HEK293 (cell line): ENCODE data around the gene DNAJC4.

Experiments
- CTCF ChIA-PET: fragments of 350-600 bp; formaldehyde crosslinking; extraction: SDS; loops from one replicate; lab custom pipeline; 2021; ENCODE audit warnings: antibody characterized with exemption; lab: Yijun Ruan, JAX
- POLR2A ChIA-PET: fragments of 300-600 bp; formaldehyde crosslinking; extraction: SDS; loops from one replicate; lab custom pipeline; 2020; ENCODE audit warnings: antibody characterized with exemption, inconsistent platforms; lab: Yijun Ruan, JAX
- H3K27ac ChIP-seq: fragments of 200-500 bp; sonication (Bioruptor generic); 2 replicates; pipeline ENCODE4 v1.5.1; 2014; ENCODE audit warnings: low read depth, low read length, control low read depth, inconsistent platforms; ENCODE audit errors: extremely low read depth
- H3K36me3 ChIP-seq, 2 experiments: fragments of 200-500 bp in 1 of 2; sonication (Bioruptor generic) in 1 of 2; 1 replicate in 1 of 2; 2 replicates in 1 of 2; pipeline ENCODE4 v1.5.1; 2014 to 2017; ENCODE audit warnings: inconsistent platforms in 2 of 2, low read length in 2 of 2; ENCODE audit not compliant: control insufficient read depth in 2 of 2, insufficient read depth in 1 of 2
- H3K4me1 ChIP-seq: fragments of 200-500 bp; sonication (Bioruptor generic); 2 replicates; pipeline ENCODE4 v1.5.1; 2014; ENCODE audit warnings: mild to moderate bottlenecking, low read length, inconsistent platforms; ENCODE audit not compliant: control insufficient read depth, insufficient read depth
- H3K4me3 ChIP-seq: 2 replicates; pipeline ENCODE4 v1.5.1; 2011; ENCODE audit warnings: low read depth, mild to moderate bottlenecking, control low read depth, low read length, moderate library complexity
- H3K9me3 ChIP-seq: fragments of 200-500 bp; sonication (Bioruptor generic); 2 replicates; pipeline ENCODE4 v1.5.1; 2014; ENCODE audit warnings: low read depth, low read length, inconsistent platforms; ENCODE audit not compliant: control insufficient read depth, insufficient read depth
- KLF1 ChIP-seq: fragments of 450-650 bp; formaldehyde crosslinking; IDR thresholded peaks from 2 replicates; pipeline ENCODE4 v1.5.1; 2016; ENCODE audit warnings: missing biosample characterization, missing genetic modification characterization
- KLF10 ChIP-seq: fragments of 450-650 bp; IDR thresholded peaks from 2 replicates; pipeline ENCODE4 v1.5.1; 2018; ENCODE audit warnings: missing biosample characterization, mild to moderate bottlenecking, missing genetic modification characterization
- KLF16 ChIP-seq: fragments of 450-650 bp; formaldehyde crosslinking; IDR thresholded peaks from 2 replicates; pipeline ENCODE4 v1.5.1; 2017; ENCODE audit warnings: missing biosample characterization, missing genetic modification characterization
- KLF7 ChIP-seq: fragments of 450-650 bp; formaldehyde crosslinking; IDR thresholded peaks from 2 replicates; pipeline ENCODE4 v1.5.1; 2016; ENCODE audit warnings: missing biosample characterization, missing genetic modification characterization, borderline replicate concordance
- SP3 ChIP-seq: fragments of 450-650 bp; formaldehyde crosslinking; IDR thresholded peaks from 2 replicates; pipeline ENCODE4 v1.5.1; 2016; ENCODE audit warnings: missing biosample characterization, missing genetic modification characterization
- ZBTB48 ChIP-seq: fragments of 450-650 bp; formaldehyde crosslinking; IDR thresholded peaks from 2 replicates; pipeline ENCODE4 v1.5.1; 2016; ENCODE audit warnings: missing biosample characterization, missing genetic modification characterization
- ZBTB8A ChIP-seq: fragments of 450-650 bp; formaldehyde crosslinking; IDR thresholded peaks from 2 replicates; pipeline ENCODE4 v1.5.1; 2016; ENCODE audit warnings: missing biosample characterization, missing genetic modification characterization
- ZEB2 ChIP-seq: fragments of 450-650 bp; formaldehyde crosslinking; IDR thresholded peaks from 2 replicates; pipeline ENCODE4 v1.5.1; 2016; ENCODE audit warnings: missing biosample characterization, missing genetic modification characterization
- ZFP37 ChIP-seq: fragments of 450-650 bp; formaldehyde crosslinking; IDR thresholded peaks from 2 replicates; pipeline ENCODE4 v1.5.1; 2016; ENCODE audit warnings: missing biosample characterization, missing genetic modification characterization
- ZIC2 ChIP-seq: fragments of 450-650 bp; formaldehyde crosslinking; IDR thresholded peaks from 2 replicates; pipeline ENCODE4 v1.5.1; 2016; ENCODE audit warnings: missing biosample characterization, missing genetic modification characterization
- ZNF169 ChIP-seq: fragments of 450-650 bp; formaldehyde crosslinking; IDR thresholded peaks from 2 replicates; pipeline ENCODE4 v1.5.1; 2016; ENCODE audit warnings: missing biosample characterization, missing genetic modification characterization
- ZNF184 ChIP-seq: fragments of 450-650 bp; IDR thresholded peaks from 2 replicates; pipeline ENCODE4 v1.5.1; 2018; ENCODE audit warnings: missing biosample characterization, mild to moderate bottlenecking, missing genetic modification characterization
- ZNF19 ChIP-seq: fragments of 450-650 bp; formaldehyde crosslinking; IDR thresholded peaks from 2 replicates; pipeline ENCODE4; 2016; ENCODE audit warnings: missing biosample characterization, missing genetic modification characterization, low read depth
- ZNF2 ChIP-seq: fragments of 450-650 bp; formaldehyde crosslinking; IDR thresholded peaks from 2 replicates; pipeline ENCODE4 v1.5.1; 2016; ENCODE audit warnings: missing biosample characterization, missing genetic modification characterization
- ZNF202 ChIP-seq: fragments of 450-650 bp; formaldehyde crosslinking; IDR thresholded peaks from 2 replicates; pipeline ENCODE4 v1.5.1; 2016; ENCODE audit warnings: missing biosample characterization, missing genetic modification characterization, borderline replicate concordance
- ZNF274 ChIP-seq, 2 experiments: fragments of 200-500 bp in 1 of 2; fragments of 450-650 bp in 1 of 2; sonication (Bioruptor generic) in 1 of 2; formaldehyde crosslinking in 1 of 2; IDR thresholded peaks; 2 replicates each; pipeline versions ENCODE4 v1.5.1 to v1.6.1; 2014 to 2016; ENCODE audit warnings: borderline replicate concordance in 1 of 2, inconsistent platforms in 1 of 2, low read length in 1 of 2, missing biosample characterization in 1 of 2, missing genetic modification characterization in 1 of 2
- ZNF521 ChIP-seq: fragments of 450-650 bp; formaldehyde crosslinking; IDR thresholded peaks from 2 replicates; pipeline ENCODE4 v1.5.1; 2017; ENCODE audit warnings: missing biosample characterization, mild to moderate bottlenecking, missing genetic modification characterization
- ZNF529 ChIP-seq: fragments of 450-650 bp; formaldehyde crosslinking; IDR thresholded peaks from 2 replicates; pipeline ENCODE4 v1.5.1; 2017; ENCODE audit warnings: missing genetic modification characterization, missing biosample characterization; ENCODE audit not compliant: insufficient replicate concordance
- ZNF677 ChIP-seq: fragments of 450-650 bp; IDR thresholded peaks from 2 replicates; pipeline ENCODE4 v1.5.0; 2018; ENCODE audit warnings: missing biosample characterization, mild to moderate bottlenecking, missing genetic modification characterization, moderate library complexity
- ZNF777 ChIP-seq: fragments of 450-650 bp; formaldehyde crosslinking; IDR thresholded peaks from 2 replicates; pipeline ENCODE4 v1.5.1; 2017; ENCODE audit warnings: missing biosample characterization, missing genetic modification characterization, borderline replicate concordance
- ZNF791 ChIP-seq: fragments of 450-650 bp; formaldehyde crosslinking; IDR thresholded peaks from 2 replicates; pipeline ENCODE4 v1.5.1; 2016; ENCODE audit warnings: missing biosample characterization, missing genetic modification characterization
- ZSCAN30 ChIP-seq: fragments of 450-650 bp; IDR thresholded peaks from 2 replicates; pipeline ENCODE4 v1.5.1; 2018; ENCODE audit warnings: missing biosample characterization, mild to moderate bottlenecking, missing genetic modification characterization, moderate library complexity
- TF ChIP-seq, protein P1 (sequence below): fragments of 450-650 bp; formaldehyde crosslinking; IDR thresholded peaks from 2 replicates; pipeline ENCODE4 v1.5.1; 2017; ENCODE audit warnings: missing biosample characterization, missing genetic modification characterization
- TF ChIP-seq, protein P2 (sequence below): fragments of 450-650 bp; formaldehyde crosslinking; IDR thresholded peaks from 2 replicates; pipeline ENCODE4 v1.5.1; 2016; ENCODE audit warnings: missing biosample characterization, missing genetic modification characterization
- TF ChIP-seq, protein P3 (sequence below): fragments of 450-650 bp; formaldehyde crosslinking; IDR thresholded peaks from 2 replicates; pipeline ENCODE4 v1.5.1; 2016; ENCODE audit warnings: missing biosample characterization, missing genetic modification characterization

Gene DNAJC4

DNA sequence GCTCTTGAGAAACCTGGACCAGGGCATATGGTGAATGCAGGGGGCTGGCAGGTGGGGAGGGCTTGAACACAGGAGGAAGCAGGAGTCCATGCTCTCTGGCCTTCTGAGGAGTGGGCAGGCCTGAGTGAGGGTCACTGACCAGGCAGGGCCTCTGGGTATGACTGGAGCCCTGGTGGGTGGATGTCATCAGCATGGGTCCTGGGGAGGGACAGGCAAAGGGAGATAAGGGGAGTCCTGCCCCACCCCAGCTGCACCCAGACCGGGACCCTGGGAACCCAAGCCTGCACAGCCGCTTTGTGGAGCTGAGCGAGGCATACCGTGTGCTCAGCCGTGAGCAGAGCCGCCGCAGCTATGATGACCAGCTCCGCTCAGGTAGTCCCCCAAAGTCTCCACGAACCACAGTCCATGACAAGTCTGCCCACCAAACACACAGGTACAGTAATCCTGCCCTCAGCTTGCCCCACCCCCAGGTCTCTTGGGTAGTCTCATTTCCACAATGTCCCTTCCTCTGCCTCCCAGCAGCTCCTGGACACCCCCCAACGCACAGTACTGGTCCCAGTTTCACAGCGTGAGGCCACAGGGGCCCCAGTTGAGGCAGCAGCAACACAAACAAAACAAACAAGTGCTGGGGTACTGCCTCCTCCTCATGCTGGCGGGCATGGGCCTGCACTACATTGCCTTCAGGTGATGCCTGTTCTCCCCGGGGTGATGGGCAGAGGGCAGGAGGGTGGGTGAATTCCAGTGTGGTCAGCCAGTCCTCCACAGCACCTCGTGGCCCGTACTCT is 2.0 kb downstream of the DNAJC4 start:
- TF ChIP-seq ZNF169 (tag by site-specific recombination) (no peak), ZNF791 (tag by site-specific recombination) (no peak), ZIC2 (tag by site-specific recombination) (peak; percentile 44), ZNF521 (no peak), KLF16 (tag by site-specific recombination) (no peak)
- Histone ChIP-seq H3K9me3 (no peaks in the 10 kb centered on the region), H3K4me3 (no peak overlapping the region), H3K27ac (no peak overlapping the region), H3K4me1 (no peaks in the 10 kb centered on the region), H3K36me3 (peaks cover 0 to 14% of the 10 kb centered on the region in 2 experiments; a peak in 1 of 3 replicates)
- ChIA-PET POLR2A (interaction anchor here (0.7 to 3.5 kb wide), 4 partner anchors 9 to 173 kb away, joined by 3 to 18 read pairs (median 8); partner anchors contain the start of genes FKBP2 and STIP1), CTCF (interaction anchor here (0.6 to 2.3 kb wide), 5 partner anchors 18 to 395 kb away, joined by 3 to 12 read pairs (median 3); partner anchors contain the start of gene PLCB3)

DNA sequence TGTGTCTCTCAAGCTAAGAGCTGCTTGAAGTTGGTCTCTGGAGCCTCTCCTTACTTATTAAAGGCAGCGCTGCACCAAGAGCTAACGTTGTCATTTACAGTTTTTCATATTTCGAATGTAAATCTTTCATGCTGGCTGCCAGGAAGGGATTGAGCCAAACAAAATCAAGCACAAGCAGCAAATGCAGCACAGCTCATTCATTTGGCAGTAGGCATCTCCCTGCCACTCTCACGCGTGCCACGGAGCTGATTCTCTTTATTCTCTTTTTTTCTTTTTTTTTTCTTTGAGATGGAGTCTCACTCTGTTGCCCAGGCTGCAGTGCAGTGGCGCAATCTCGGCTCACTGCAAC is 2.6 kb downstream of the DNAJC4 start:
- no peak overlapping the region for H3K27ac ChIP-seq
- H3K4me3 ChIP-seq: no peak overlapping the region
- H3K36me3 ChIP-seq: peaks cover 0 to 20% of the 10 kb centered on the region in 2 experiments; a peak in 1 of 3 replicates
- ChIA-PET CTCF (interaction anchor here (0.7 to 2.3 kb wide), 6 partner anchors 12 to 396 kb away, joined by 3 to 12 read pairs (median 3); partner anchors contain the start of gene PLCB3), POLR2A (interaction anchor here (0.7 to 3.5 kb wide), 4 partner anchors 8 to 172 kb away, joined by 3 to 18 read pairs (median 8); partner anchors contain the start of genes FKBP2 and STIP1)
- H3K9me3 ChIP-seq: no peaks in the 10 kb centered on the region
- no peaks in the 10 kb centered on the region for H3K4me1 ChIP-seq
- TF ChIP-seq ZFP37 (no peak), ZNF202 (no peak), ZNF274 (IDR thresholded peaks at IDR 0.05; ENCODE audit: low read length) (no peak), ZNF274 (tag by site-specific recombination; IDR thresholded peaks at IDR 0.05; ENCODE audit: borderline replicate concordance) (no peak), ZSCAN30 (tag by site-specific recombination) (no peak)

DNA sequence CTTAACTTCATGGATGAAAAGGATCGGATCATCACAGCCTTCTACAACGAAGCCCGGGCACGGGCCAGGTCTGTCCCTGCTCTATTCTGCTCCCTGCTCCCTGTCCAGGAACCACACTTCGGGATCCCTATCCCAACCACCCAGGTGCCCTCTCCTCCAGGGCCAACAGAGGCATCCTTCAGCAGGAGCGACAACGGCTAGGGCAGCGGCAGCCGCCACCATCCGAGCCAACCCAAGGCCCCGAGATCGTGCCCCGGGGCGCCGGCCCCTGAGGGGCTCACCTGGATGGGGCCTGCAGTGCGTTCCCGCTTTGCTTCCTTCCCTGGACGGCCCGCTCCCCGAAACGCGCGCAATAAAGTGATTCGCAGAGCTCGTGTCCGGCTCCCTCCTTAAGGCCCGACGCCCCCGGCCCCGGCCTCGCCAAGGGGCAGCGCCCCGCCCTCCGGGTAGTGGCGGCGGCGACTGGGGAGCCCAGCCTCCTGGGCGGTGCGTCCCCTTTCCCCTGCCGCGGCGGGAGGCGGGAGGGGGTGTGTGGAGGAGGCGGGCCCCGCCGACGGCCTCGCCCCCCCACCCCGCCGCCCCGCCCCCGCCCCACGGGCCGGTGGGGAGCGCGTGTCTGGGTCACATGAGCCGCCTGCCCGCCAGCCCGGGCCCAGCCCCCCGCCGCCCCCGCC is 3.7 kb downstream of the DNAJC4 start, which contains the start of gene VEGFB:
TSS of gene VEGFB (plus strand) at position 672 of the 674 bp plus-strand sequence. CDS start 250 bp downstream, outside the sequence.
- POLR2A ChIA-PET: interaction anchor here (2.6 to 3.5 kb wide), 2 partner anchors 11 to 49 kb away, joined by 8 to 18 read pairs; partner anchors contain the start of gene STIP1
- peaks cover 0 to 31% of the 10 kb centered on the region in 2 experiments; a peak in 1 of 3 replicates for H3K36me3 ChIP-seq
- H3K9me3 ChIP-seq: no peaks in the 10 kb centered on the region
- CTCF ChIA-PET: interaction anchor here (1.2 kb wide), 1 partner anchor 36 kb away, joined by 3 read pairs; no protein-coding TSS in a partner anchor
- no peaks in the 10 kb centered on the region for H3K4me1 ChIP-seq
- H3K27ac ChIP-seq: peak within 1 kb of the TSS; percentile 68; the same call in 1 of the 2 replicates
- H3K4me3 ChIP-seq: peak within 1 kb of the TSS; percentile 43
- TF ChIP-seq SP3 (tag by site-specific recombination) (peak; percentile 69), KLF10 (tag by site-specific recombination) (peak; percentile 64), ZBTB48 (tag by site-specific recombination) (peak; percentile 64), ZEB2 (tag by site-specific recombination) (peak; percentile 74; the same call in 1 of the 2 replicates), ZBTB8A (tag by site-specific recombination) (peak; percentile 58; the same call in 1 of the 2 replicates), ZNF529 (no peak), ZNF19 (no peak), ZNF2 (tag by site-specific recombination) (0 out of 2 replicates have a peak, but pooled peaks have one; percentile 32), ZNF677 (tag by site-specific recombination) (no peak), KLF1 (tag by site-specific recombination) (peak; percentile 26; the same call in 1 of the 2 replicates), ZNF184 (tag by site-specific recombination) (no peak), ZNF777 (no peak), KLF7 (tag by site-specific recombination) (no peak)
- TF ChIP-seq, protein P1, sequence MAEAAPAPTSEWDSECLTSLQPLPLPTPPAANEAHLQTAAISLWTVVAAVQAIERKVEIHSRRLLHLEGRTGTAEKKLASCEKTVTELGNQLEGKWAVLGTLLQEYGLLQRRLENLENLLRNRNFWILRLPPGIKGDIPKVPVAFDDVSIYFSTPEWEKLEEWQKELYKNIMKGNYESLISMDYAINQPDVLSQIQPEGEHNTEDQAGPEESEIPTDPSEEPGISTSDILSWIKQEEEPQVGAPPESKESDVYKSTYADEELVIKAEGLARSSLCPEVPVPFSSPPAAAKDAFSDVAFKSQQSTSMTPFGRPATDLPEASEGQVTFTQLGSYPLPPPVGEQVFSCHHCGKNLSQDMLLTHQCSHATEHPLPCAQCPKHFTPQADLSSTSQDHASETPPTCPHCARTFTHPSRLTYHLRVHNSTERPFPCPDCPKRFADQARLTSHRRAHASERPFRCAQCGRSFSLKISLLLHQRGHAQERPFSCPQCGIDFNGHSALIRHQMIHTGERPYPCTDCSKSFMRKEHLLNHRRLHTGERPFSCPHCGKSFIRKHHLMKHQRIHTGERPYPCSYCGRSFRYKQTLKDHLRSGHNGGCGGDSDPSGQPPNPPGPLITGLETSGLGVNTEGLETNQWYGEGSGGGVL (tag by site-specific recombination): peak; percentile 27; the same call in 1 of the 2 replicates
- TF ChIP-seq, protein P2, sequence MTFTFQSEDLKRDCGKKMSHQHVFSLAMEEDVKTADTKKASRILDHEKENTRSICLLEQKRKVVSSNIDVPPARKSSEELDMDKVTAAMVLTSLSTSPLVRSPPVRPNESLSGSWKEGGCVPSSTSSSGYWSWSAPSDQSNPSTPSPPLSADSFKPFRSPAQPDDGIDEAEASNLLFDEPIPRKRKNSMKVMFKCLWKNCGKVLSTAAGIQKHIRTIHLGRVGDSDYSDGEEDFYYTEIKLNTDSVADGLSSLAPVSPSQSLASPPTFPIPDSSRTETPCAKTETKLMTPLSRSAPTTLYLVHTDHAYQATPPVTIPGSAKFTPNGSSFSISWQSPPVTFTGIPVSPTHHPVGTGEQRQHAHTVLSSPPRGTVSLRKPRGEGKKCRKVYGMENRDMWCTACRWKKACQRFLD: no peak
- TF ChIP-seq, protein P3, sequence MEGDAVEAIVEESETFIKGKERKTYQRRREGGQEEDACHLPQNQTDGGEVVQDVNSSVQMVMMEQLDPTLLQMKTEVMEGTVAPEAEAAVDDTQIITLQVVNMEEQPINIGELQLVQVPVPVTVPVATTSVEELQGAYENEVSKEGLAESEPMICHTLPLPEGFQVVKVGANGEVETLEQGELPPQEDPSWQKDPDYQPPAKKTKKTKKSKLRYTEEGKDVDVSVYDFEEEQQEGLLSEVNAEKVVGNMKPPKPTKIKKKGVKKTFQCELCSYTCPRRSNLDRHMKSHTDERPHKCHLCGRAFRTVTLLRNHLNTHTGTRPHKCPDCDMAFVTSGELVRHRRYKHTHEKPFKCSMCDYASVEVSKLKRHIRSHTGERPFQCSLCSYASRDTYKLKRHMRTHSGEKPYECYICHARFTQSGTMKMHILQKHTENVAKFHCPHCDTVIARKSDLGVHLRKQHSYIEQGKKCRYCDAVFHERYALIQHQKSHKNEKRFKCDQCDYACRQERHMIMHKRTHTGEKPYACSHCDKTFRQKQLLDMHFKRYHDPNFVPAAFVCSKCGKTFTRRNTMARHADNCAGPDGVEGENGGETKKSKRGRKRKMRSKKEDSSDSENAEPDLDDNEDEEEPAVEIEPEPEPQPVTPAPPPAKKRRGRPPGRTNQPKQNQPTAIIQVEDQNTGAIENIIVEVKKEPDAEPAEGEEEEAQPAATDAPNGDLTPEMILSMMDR (tag by site-specific recombination): peak; percentile 22; the same call in 1 of the 2 replicates
